ENCODE data around the gene TOM1L2. TPM values are rescaled to one million over a fixed set of nuclear protein-coding genes. Genes with fewer than 3 reads are reported as not detected.

TOM1L2 gene
- total RNA-seq, 1 experiment from 2014 or later: 35.5 TPM

GRCh38 chr17:17830740-17831207, 141.4 kb downstream of the TOM1L2 start:
- Histone ChIP-seq H3K27me3 (replicated peaks; ENCODE audit: control insufficient read depth, insufficient read depth, low read length) (no peaks in the 10 kb centered on the region), H3K4me3 (ENCODE audit: low read depth, low read length) (no peak overlapping the region), H3K36me3 (ENCODE audit: control insufficient read depth, insufficient read depth, low read length) (peaks cover 1% of the 10 kb centered on the region; the same call in 1 of the 2 replicates), H3K4me1 (peaks cover 16% of the 10 kb centered on the region; the same call in 1 of the 2 replicates), H3K9me3 (no peaks in the 10 kb centered on the region)
- no peaks in the 10 kb centered on the region for H3K9me3 Mint-ChIP-seq (ENCODE audit: unreplicated experiment)
- ChIA-PET CTCF (interaction anchor here (1.4 kb wide), 1 partner anchor 30 kb away, joined by 3 read pairs; no protein-coding TSS in a partner anchor), POLR2A (no interaction called here)
- H3K4me3 Mint-ChIP-seq (ENCODE audit: unreplicated experiment): no peak overlapping the region
- H3K27me3 Mint-ChIP-seq (ENCODE audit: insufficient read depth, unreplicated experiment): no peaks in the 10 kb centered on the region
- intact Hi-C loops (cut with micrococcal nuclease; ENCODE audit: unreplicated experiment): no loop called here
- peak overlapping the region; percentile 69 for H3K27ac Mint-ChIP-seq (ENCODE audit: unreplicated experiment)
- BruUV-seq (replicated peaks): no TSS peak
- TF ChIP-seq CTCF (IDR thresholded peaks at IDR 0.05; ENCODE audit: insufficient read depth in 1 of 2, low read depth in 1 of 2, low read length in 1 of 2, severe bottlenecking in 1 of 2, unreplicated experiment in 1 of 2): no peak
- peaks cover 24% of the 10 kb centered on the region for H3K4me1 Mint-ChIP-seq (ENCODE audit: low read depth, unreplicated experiment)
- H3K36me3 Mint-ChIP-seq (ENCODE audit: insufficient read depth, unreplicated experiment): peaks cover 66% of the 10 kb centered on the region
- DNase-seq: peak; percentile 68 to 75

GRCh38 chr17:17830269-17830567, 142.0 kb downstream of the TOM1L2 start:
- no peak for TF ChIP-seq CTCF (IDR thresholded peaks at IDR 0.05; ENCODE audit: insufficient read depth in 1 of 2, low read depth in 1 of 2, low read length in 1 of 2, severe bottlenecking in 1 of 2, unreplicated experiment in 1 of 2)
- no peaks in the 10 kb centered on the region for H3K9me3 ChIP-seq
- H3K4me1 ChIP-seq: peaks cover 14% of the 10 kb centered on the region; the same call in 1 of the 2 replicates
- CTCF ChIA-PET: interaction anchor here (1.4 kb wide), 1 partner anchor 30 kb away, joined by 3 read pairs; no protein-coding TSS in a partner anchor
- peaks cover 65% of the 10 kb centered on the region for H3K36me3 Mint-ChIP-seq (ENCODE audit: insufficient read depth, unreplicated experiment)
- BruUV-seq (replicated peaks): no TSS peak
- intact Hi-C loops (cut with micrococcal nuclease; ENCODE audit: unreplicated experiment): no loop called here
- H3K4me3 ChIP-seq (ENCODE audit: low read depth, low read length): no peak overlapping the region
- no peak for DNase-seq
- H3K27ac Mint-ChIP-seq (ENCODE audit: unreplicated experiment): peak overlapping the region; percentile 69
- no peaks in the 10 kb centered on the region for H3K27me3 ChIP-seq (replicated peaks; ENCODE audit: control insufficient read depth, insufficient read depth, low read length)
- H3K36me3 ChIP-seq (ENCODE audit: control insufficient read depth, insufficient read depth, low read length): peaks cover 1% of the 10 kb centered on the region; the same call in 1 of the 2 replicates
- POLR2A ChIA-PET: no interaction called here
- H3K9me3 Mint-ChIP-seq (ENCODE audit: unreplicated experiment): no peaks in the 10 kb centered on the region
- no peak overlapping the region for H3K4me3 Mint-ChIP-seq (ENCODE audit: unreplicated experiment)
- H3K4me1 Mint-ChIP-seq (ENCODE audit: low read depth, unreplicated experiment): peaks cover 23% of the 10 kb centered on the region
- no peaks in the 10 kb centered on the region for H3K27me3 Mint-ChIP-seq (ENCODE audit: insufficient read depth, unreplicated experiment)

GRCh38 chr17:17827826-17828621, 144.2 kb downstream of the TOM1L2 start:
- Mint-ChIP-seq H3K36me3 (ENCODE audit: insufficient read depth, unreplicated experiment) (peaks cover 52% of the 10 kb centered on the region), H3K4me1 (ENCODE audit: low read depth, unreplicated experiment) (peaks cover 33% of the 10 kb centered on the region)

More at GRCh38 chr17:17827826-17828621, 144.2 kb downstream of the TOM1L2 start:
- H3K36me3 ChIP-seq (ENCODE audit: control insufficient read depth, insufficient read depth, low read length): 0 out of 2 replicates have a peak, but pooled peaks cover 1% of the 10 kb centered on the region
- Mint-ChIP-seq H3K27ac (ENCODE audit: unreplicated experiment) (no peak overlapping the region), H3K27me3 (ENCODE audit: insufficient read depth, unreplicated experiment) (no peaks in the 10 kb centered on the region), H3K4me3 (ENCODE audit: unreplicated experiment) (no peak overlapping the region), H3K9me3 (ENCODE audit: unreplicated experiment) (no peaks in the 10 kb centered on the region)
- DNase-seq: no peak
- no peaks in the 10 kb centered on the region for H3K9me3 ChIP-seq
- TF ChIP-seq CTCF (IDR thresholded peaks at IDR 0.05; ENCODE audit: insufficient read depth in 1 of 2, low read depth in 1 of 2, low read length in 1 of 2, severe bottlenecking in 1 of 2, unreplicated experiment in 1 of 2): no peak
- ChIA-PET CTCF (interaction anchor here (0.8 kb wide), 1 partner anchor 9 kb away, joined by 3 read pairs; the partner anchor contains the start of gene SREBF1), POLR2A (interaction anchor here (2.8 kb wide), 1 partner anchor 9 kb away, joined by 18 read pairs; the partner anchor contains the start of gene SREBF1)
- intact Hi-C loops (cut with micrococcal nuclease; ENCODE audit: unreplicated experiment): no loop called here
- peaks cover 30% of the 10 kb centered on the region for H3K4me1 ChIP-seq
- H3K27me3 ChIP-seq (replicated peaks; ENCODE audit: control insufficient read depth, insufficient read depth, low read length): no peaks in the 10 kb centered on the region
- no TSS peak for BruUV-seq (replicated peaks)
- no peak overlapping the region for H3K4me3 ChIP-seq (ENCODE audit: low read depth, low read length)
